Measurements from ENCODE around the gene EEFSEC. TPM values are rescaled to one million over a fixed set of nuclear protein-coding genes. Genes with fewer than 3 reads are reported as not detected.
A peak's percentile ranks its signal among the peaks of the same experiment; 100 is the strongest.

Gene EEFSEC
- total and polyA plus RNA-seq, 8 donors: 11.5 to 23.0 (median 19.9) TPM

DNA sequence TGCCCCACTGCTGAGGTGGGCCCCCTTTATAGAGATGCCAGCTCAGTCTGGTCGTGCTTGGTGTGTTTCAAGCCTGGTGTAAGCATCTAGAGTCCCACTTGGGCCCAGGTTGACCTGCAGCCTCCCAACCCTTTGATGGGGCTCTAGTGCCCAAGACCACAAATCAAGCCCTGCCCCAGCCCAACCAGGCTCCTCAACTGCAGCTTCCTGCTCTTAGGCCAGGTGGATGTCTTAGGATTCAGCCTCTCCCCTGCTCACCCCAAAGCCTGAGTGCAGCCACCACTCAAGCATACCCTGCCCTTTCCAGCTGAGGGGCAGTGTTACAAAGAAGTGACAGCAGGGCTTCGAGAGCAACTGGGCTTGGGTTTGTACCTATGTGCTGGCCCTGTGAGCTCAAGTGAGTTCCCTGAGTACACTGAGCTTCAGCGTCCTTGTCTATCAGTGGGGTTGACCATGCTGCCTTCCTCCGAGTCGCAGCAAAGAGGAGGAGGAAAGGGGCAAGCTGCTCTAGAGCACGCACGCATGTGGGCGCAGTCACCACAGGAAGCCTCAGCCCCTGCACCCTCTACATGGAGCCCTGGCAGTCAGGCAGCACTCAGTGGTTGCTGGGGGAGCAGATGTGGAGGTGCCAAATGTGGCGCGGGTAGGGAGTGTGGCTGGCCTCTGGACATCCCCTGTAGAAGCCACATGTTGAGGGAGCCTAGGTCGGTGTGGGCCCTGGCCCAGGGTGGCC is 120.7 kb downstream of the EEFSEC start:
- H3K27ac ChIP-seq: no peak overlapping the region
- H3K9me3 ChIP-seq: no peaks in the 10 kb centered on the region
- DNase-seq: no peak
- peaks cover 0 to 22% of the 10 kb centered on the region in 2 donors for H3K36me3 ChIP-seq
- no peak for ATAC-seq
- TF ChIP-seq, protein P1, sequence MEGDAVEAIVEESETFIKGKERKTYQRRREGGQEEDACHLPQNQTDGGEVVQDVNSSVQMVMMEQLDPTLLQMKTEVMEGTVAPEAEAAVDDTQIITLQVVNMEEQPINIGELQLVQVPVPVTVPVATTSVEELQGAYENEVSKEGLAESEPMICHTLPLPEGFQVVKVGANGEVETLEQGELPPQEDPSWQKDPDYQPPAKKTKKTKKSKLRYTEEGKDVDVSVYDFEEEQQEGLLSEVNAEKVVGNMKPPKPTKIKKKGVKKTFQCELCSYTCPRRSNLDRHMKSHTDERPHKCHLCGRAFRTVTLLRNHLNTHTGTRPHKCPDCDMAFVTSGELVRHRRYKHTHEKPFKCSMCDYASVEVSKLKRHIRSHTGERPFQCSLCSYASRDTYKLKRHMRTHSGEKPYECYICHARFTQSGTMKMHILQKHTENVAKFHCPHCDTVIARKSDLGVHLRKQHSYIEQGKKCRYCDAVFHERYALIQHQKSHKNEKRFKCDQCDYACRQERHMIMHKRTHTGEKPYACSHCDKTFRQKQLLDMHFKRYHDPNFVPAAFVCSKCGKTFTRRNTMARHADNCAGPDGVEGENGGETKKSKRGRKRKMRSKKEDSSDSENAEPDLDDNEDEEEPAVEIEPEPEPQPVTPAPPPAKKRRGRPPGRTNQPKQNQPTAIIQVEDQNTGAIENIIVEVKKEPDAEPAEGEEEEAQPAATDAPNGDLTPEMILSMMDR (IDR thresholded peaks at IDR 0.05): no peak
- no peaks in the 10 kb centered on the region for H3K27me3 ChIP-seq
- intact Hi-C loops (cut with DNase I): no loop called here
- no peak overlapping the region for H3K4me3 ChIP-seq
- peaks cover 0 to 6% of the 10 kb centered on the region in 2 donors for H3K4me1 ChIP-seq

DNA sequence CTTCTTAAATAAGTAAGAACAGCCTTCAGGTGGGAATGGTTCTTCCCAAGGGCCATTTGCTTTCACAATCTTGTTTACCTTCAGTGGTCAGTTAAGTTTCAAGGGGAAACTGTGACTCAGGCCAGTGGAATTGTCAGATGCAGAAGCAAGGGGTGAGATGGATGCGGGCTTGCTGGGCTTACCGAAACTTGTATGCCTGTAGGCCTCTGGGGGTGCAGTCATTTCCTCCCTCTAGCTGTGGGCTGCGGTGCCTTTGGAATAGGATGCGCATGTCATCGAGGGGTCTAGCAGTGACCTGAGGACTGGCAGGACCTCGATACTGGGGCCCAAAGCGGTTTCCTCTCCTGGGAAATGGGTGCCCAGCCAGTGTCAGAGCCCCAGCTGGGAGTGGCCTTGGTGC is 121.6 kb downstream of the EEFSEC start:
- H3K36me3 ChIP-seq: peaks cover 0 to 16% of the 10 kb centered on the region in 2 donors
- ATAC-seq (peak; percentile 20), DNase-seq (no peak)
- no peak overlapping the region for H3K27ac ChIP-seq
- no peaks in the 10 kb centered on the region for H3K27me3 ChIP-seq
- H3K4me3 ChIP-seq: no peak overlapping the region
- intact Hi-C loops (cut with DNase I): no loop called here
- H3K9me3 ChIP-seq: no peaks in the 10 kb centered on the region
- peaks cover 0 to 10% of the 10 kb centered on the region in 2 donors for H3K4me1 ChIP-seq
- TF ChIP-seq, protein P1 (IDR thresholded peaks at IDR 0.05): no peak

DNA sequence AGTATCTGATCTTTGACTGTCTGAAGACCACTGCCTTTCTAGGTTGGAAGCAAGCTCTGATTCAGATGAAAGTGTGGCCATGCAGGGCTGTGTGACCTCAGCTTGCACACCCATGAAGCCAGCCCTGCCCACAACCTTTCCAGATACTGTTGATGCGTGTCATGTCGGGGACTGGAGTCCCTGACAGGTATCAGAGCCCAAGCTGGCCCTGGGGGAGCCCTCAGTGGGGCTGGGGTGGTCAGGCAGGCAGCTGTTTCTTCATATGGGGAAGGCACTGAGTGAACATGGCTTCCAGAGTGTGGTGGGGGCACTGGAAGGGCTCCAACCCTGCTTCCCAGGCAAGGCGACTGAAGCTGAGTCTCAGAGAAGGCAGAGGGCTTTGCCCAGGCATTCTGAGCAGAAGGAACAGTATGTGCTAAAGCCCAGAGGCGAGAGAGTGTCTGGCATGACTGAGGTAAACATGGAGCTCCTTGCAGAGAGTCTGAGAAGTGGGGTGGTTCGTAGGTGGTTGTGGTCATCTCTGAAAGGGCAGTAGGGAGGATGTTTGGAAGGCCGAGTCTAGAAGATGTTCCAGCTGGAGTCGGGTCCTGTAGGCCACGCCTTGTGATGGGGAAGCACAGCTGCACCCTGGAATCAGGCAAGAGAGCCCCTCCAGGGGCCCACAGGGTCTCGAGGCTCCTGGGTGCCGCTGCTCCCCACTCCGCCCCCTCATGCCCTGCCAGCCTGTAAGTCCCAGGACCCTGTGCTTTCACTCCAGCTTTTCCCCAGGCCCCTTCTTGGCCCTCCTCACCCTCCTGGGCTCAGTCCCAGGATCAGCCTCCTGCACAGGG is 122.2 kb downstream of the EEFSEC start:
- no peak for DNase-seq
- intact Hi-C loops (cut with DNase I): no loop called here
- H3K4me3 ChIP-seq: no peak overlapping the region
- H3K4me1 ChIP-seq: peaks cover 0 to 10% of the 10 kb centered on the region in 2 donors
- TF ChIP-seq, protein P1 (IDR thresholded peaks at IDR 0.05): no peak
- no peak for ATAC-seq
- H3K27ac ChIP-seq: no peak overlapping the region
- peaks cover 0 to 16% of the 10 kb centered on the region in 2 donors for H3K36me3 ChIP-seq
- H3K9me3 ChIP-seq: no peaks in the 10 kb centered on the region
- no peaks in the 10 kb centered on the region for H3K27me3 ChIP-seq

DNA sequence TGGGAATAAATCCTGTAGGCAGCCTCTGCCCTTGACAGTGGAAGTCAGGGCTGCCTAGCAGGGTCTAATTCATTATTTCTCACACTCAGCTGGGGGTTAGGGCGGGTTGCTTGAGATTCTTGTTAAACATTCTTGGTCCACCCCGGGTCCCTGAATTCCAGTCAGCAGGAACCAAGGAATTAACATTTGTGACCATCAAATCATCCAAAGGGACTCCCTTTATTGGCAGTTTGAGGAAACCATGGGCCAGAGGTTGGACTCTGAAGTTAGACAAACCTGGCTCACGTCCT is 122.8 kb downstream of the EEFSEC start:
- H3K27ac ChIP-seq: no peak overlapping the region
- intact Hi-C loops (cut with DNase I): no loop called here
- H3K27me3 ChIP-seq: no peaks in the 10 kb centered on the region
- DNase-seq (no peak), ATAC-seq (no peak)
- peaks cover 0 to 10% of the 10 kb centered on the region in 2 donors for H3K4me1 ChIP-seq
- H3K9me3 ChIP-seq: no peaks in the 10 kb centered on the region
- peaks cover 0 to 16% of the 10 kb centered on the region in 2 donors for H3K36me3 ChIP-seq
- TF ChIP-seq, protein P1 (IDR thresholded peaks at IDR 0.05): no peak
- H3K4me3 ChIP-seq: no peak overlapping the region

DNA sequence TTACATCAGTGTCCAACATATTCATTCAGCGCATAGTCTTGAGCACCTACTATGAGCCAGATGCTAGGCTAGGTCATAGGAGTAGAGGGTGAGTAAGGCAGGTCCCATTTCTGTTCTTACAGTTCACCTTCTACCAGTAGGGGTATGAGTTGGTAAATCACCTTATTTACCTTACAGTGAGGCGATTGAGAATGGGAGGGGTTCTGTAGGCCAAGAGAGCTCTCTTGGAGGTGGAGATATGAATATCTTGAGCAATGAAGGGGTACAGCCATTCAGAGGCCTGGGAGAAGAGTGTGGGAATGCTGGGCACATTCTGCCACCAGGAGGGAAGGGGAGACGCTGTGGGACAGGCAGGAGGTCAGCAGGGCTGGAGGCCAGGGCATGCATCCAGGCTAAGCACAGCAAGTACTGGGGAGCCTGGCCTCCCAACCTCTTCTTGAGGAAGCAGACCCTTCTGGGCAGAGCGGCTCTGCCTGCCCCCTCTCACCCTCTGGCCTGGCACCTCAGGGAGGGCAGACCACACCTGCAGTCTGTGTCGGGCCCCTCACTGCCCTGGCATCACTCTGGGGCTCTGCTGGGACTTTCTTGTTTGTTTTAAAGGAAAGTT is 123.4 kb downstream of the EEFSEC start:
- intact Hi-C loops (cut with DNase I): no loop called here
- TF ChIP-seq, protein P1 (IDR thresholded peaks at IDR 0.05): no peak
- peaks cover 0 to 10% of the 10 kb centered on the region in 2 donors for H3K4me1 ChIP-seq
- H3K27me3 ChIP-seq: no peaks in the 10 kb centered on the region
- peak; percentile 65 for ATAC-seq
- DNase-seq: no peak
- H3K27ac ChIP-seq: no peak overlapping the region
- H3K4me3 ChIP-seq: no peak overlapping the region
- H3K9me3 ChIP-seq: no peaks in the 10 kb centered on the region
- peaks cover 0 to 12% of the 10 kb centered on the region in 2 donors for H3K36me3 ChIP-seq
